HL-60/S4 (cell line): ENCODE measurements around the gene TNFAIP1.
"Not testable (repeated sequence)": the region's sequence is repeated elsewhere in the genome, so short reads cannot be mapped to it uniquely, and the experiment has no call there.

ENCODE experiments used
- in situ Hi-C: fragments of 300-500 bp; cut with MboI; formaldehyde crosslinking; loops from 2 replicates; pipeline ENCODE4 v1.14.3; 2022; ENCODE audit warnings: low sequenced_read_pairs

Gene TNFAIP1

DNA sequence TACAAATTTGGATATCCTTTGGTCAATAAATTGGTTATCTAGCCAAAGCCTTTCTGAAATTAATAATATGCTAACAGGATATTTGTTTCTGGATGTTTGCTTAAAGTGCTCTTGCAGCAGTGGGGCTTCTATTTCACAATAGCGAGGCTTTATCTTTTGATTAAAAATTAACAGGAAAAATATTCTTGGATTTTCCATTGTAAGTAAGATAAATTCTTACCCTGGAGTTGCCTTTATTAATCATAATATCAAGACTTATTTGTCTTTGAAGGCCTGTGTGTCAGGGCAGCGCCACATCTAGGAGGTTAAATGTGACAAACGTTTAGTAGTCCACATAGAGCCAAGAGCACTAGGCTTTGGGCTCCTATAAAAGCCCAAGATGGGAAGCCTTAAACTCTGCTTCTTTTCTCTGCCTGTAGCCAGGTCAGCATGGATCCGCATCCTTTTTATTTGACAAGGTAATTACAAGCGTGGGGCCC is 11.3 kb upstream of the TNFAIP1 start:
- in situ Hi-C loops, result no loop called here

DNA sequence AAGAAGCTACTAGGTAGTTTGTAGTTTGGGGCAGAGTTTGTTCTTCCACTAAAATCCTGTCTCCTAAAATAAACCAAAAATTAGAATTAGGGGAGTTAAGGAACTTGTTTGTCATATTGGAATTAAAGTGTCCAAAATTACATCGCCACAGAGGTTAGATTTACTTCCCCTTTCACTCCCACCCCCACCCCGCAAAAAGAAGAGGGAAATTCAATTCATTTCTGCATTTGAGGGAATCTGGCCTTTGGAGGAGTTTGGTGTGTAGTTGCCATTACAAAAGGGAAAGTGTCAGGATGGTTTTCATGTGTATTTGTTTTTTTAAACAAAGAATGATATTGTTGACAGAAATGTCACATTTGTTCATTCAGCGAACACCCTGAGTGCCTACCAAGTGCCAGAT is 10.8 kb upstream of the TNFAIP1 start:
- in situ Hi-C loops, result no loop called here

GRCh38 chr17:28325211-28325610 is 10.3 kb upstream of the TNFAIP1 start:
- in situ Hi-C loops, result no loop called here

- in situ Hi-C loops, result no loop called here
Measured at GRCh38 chr17:28326114-28326513, 9.4 kb upstream of the TNFAIP1 start.

- in situ Hi-C loops, result no loop called here
Measured at GRCh38 chr17:28327031-28327607, 8.4 kb upstream of the TNFAIP1 start.

- in situ Hi-C loops, result no loop called here
Measured at GRCh38 chr17:28327709-28328108, 7.9 kb upstream of the TNFAIP1 start.

- in situ Hi-C loops, result no loop called here
Measured at GRCh38 chr17:28328325-28328724, 7.2 kb upstream of the TNFAIP1 start.

- in situ Hi-C loops, result no loop called here
Measured at GRCh38 chr17:28330671-28331070, 4.9 kb upstream of the TNFAIP1 start.

DNA sequence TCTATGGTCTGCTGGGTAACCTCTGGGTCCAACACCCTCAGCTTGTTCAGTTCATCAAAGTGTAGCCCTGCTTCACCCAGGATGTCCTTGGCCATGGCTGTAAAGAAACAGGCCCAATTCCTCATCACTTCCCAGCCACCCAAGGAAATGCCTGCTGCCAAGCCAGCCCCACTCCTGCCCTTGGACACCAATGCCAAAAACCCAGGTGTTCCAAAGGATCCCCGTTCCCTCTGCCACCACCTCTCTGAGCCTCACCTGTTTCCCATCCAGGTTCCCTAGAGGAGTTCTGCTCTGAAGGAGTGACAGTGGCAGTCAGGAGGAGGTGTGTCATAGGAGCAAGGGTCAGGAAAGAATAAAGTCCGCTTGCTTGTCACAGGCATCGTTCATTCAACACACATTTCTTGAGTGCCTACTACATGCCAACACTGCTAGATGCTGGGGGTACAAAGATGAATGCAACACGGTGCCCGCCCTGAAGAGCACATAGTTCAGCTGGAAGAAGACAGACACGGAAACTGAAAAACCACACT is 3.6 kb upstream of the TNFAIP1 start:
- in situ Hi-C loops, result no loop called here

GRCh38 chr17:28333083-28333746 is 2.3 kb upstream of the TNFAIP1 start:
- in situ Hi-C loops, result no loop called here

DNA sequence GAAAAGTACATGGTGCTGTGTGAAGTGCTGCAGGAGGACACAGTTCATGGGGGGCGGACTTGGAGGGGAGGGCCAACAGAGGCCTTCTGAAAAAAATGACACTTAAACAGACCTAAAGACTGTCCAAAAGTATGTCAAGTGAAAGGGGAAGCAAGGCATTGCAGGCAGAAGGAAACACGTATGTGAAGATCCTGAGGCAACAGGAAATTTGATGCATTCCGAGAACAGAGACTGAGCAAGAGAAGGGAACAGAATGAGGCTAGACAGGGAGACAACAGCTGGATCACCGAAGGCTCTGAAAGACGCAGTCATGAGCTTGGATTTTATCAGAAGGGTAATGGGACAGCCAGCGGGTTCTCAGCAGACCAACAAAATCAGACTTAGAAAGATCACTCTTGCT is 1.4 kb upstream of the TNFAIP1 start:
- in situ Hi-C loops, result no loop called here

- in situ Hi-C loops, result no loop called here
Measured at GRCh38 chr17:28334666-28335200, 828 bp upstream of the TNFAIP1 start.

DNA sequence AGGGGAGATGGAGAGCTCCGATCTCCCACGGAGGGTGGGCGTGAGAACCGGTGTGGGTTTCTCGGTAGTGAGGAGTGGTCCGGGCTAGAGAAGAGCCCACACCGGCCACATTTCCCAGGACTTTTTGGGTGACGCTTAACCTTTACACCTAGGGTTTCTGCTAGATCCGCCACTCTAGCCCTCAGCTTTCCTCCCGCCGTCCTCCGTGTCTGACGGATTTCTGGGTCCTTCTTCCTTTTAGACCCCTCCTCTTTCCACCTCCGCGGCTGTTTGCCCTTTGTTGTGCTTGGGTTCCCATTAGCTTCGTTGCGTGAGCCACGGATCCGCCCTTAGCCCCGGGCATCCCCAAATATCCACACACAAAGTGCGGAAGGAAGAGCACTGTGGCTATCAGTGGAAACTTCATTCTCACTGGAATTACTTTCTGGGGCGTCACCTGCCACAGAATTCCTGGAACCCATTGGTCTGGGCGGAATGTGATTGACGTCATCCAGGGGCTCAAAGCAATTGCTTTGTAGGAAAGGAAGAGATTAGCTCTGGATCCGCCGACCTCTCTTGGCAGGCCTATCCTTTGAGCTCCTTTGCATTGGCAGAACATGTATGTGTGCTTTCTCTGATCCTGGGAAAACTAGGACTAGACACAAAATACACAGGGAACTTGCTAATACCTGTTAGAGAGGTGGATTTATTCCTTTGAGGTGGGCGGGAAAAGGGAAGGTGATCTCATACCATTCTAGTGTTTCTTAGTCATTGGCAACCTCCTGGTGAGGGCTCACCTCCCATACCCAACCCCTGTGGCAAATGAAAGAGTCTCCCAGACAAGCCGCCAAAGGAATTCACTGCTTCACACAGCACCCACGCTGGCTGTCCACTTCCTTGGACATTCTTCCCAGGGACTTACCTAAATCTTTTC is 654 bp downstream of the TNFAIP1 start:
- in situ Hi-C loops, result no loop called here

GRCh38 chr17:28338056-28338768 is 2.7 kb downstream of the TNFAIP1 start:
- in situ Hi-C loops, result no loop called here

DNA sequence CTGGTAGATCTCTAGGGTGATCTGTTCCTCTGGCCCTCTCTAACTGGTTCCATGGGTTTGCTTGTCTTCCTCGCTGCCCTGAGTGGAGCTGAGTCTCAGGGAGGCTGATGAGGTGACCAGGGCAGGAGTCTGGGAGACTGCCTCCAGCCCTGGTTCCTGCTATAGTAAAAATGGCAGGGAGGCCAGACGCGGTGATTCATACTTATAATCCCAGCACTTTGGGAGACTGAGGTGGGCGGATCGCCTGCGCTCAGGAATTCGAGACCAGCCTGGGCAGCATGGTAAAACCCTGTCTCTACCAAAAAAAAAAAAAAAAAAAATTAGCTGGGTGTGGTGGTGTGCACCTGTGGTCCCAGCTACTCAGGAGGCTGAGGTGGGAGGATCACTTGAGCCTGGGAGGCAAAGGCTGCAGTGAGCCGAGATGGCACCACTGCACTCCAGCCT is 3.2 kb downstream of the TNFAIP1 start:
- in situ Hi-C loops, result not testable (repeated sequence)

GRCh38 chr17:28339431-28339830 is 3.9 kb downstream of the TNFAIP1 start:
- in situ Hi-C loops, result no loop called here

GRCh38 chr17:28340374-28340773 is 4.8 kb downstream of the TNFAIP1 start:
- in situ Hi-C loops, result no loop called here

DNA sequence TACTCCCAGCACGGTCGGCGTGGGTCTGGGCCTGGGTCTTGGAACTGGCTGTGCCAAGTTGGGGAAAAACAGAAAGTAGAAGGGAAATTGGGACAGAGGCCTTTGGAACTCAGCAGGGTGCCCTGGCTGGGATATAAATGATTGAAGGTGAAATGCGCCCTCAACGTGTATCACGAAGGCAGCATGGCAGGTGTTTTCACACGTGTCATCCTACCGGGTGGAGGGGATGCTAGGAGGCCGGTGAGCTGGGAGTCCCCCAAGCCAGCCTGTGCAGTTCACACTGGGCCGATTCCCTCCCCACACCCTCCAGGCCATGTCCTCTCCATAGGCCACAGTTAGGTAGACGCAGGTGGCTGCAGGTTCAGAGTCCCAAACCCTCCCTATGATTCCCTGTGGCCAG is 6.0 kb downstream of the TNFAIP1 start:
- in situ Hi-C loops, result no loop called here

GRCh38 chr17:28342313-28342712 is 6.8 kb downstream of the TNFAIP1 start:
- in situ Hi-C loops, result no loop called here

DNA sequence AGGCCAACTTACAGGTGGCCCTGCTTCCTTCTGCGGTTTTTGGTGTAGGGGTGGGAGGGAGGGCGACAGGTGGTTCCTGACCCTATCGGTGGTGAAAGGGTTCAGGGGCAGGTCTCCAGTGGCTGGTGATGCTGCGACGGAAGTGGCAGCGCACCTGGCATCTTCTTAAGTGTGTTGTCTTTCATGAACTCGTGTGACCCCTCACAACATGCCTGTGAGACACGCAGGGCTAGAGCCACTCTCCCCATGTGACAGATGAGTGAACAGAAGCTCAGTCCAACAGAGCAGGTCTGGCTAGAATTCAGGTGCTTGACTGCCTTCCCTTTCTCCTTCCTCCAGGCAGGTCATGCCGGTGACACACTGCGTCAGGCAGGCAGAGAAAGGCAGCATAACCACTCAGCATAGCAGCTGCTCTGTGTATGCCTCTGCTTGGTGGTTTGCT is 8.0 kb downstream of the TNFAIP1 start:
- in situ Hi-C loops, result no loop called here
